Body of pancreas (tissue), 4 donors: ENCODE data around the gene TMEM132C.

ENCODE experiments used
- POLR2A ChIP-seq, 3 donors: fragments of 450-650 bp; IDR thresholded peaks; one replicate each; pipeline ENCODE4 v1.6.1; 2016; ENCODE audit warnings: antibody characterized with exemption in 3 of 3, mild to moderate bottlenecking in 2 of 3
- TF ChIP-seq, protein P1 (sequence below), 7 experiments: fragments of 450-650 bp in 4 of 7; fragments of 200-600 bp in 3 of 7; sonication (generic) in 3 of 7; IDR thresholded peaks; one replicate each; pipeline ENCODE4 v1.5.1; 2016 to 2019; ENCODE audit warnings: antibody characterized with exemption in 7 of 7

DNA sequence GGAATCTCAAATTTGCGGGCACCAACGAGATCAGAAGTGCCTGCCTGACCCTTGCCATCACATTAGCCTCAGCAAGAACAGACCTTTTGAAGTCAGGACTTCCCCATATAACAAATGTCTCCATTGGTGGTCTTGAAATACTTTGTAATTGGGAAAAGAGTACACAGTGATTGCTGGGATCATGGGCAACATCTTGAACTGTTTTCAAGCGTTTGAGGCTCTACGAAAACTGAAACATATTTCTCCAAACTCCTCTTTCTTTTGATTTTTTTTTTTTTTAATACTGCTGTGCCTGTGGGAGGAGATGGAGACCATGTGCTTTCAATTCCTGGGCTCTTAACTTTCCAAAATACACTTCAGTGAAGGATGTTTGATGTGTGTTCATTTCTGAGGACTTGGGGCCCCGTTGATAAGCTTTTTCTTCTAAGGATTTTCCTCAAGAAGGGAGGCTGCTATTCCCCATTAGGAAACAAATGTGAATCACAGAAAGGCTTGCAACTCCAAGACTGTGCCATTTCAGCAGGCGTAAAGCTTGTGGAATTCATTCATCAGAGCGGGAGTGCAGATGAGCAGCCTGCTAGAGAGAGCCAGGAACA is 94.5 kb downstream of the TMEM132C start:
- TF ChIP-seq POLR2A (IDR thresholded peaks at IDR 0.05) = no peak
- TF ChIP-seq, protein P1, sequence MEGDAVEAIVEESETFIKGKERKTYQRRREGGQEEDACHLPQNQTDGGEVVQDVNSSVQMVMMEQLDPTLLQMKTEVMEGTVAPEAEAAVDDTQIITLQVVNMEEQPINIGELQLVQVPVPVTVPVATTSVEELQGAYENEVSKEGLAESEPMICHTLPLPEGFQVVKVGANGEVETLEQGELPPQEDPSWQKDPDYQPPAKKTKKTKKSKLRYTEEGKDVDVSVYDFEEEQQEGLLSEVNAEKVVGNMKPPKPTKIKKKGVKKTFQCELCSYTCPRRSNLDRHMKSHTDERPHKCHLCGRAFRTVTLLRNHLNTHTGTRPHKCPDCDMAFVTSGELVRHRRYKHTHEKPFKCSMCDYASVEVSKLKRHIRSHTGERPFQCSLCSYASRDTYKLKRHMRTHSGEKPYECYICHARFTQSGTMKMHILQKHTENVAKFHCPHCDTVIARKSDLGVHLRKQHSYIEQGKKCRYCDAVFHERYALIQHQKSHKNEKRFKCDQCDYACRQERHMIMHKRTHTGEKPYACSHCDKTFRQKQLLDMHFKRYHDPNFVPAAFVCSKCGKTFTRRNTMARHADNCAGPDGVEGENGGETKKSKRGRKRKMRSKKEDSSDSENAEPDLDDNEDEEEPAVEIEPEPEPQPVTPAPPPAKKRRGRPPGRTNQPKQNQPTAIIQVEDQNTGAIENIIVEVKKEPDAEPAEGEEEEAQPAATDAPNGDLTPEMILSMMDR (IDR thresholded peaks at IDR 0.05) = no peak
